ENCODE measurements around the gene PPP1R12A. TPM values are rescaled to one million over a fixed set of nuclear protein-coding genes. Genes with fewer than 3 reads are reported as not detected.
"Not testable (repeated sequence)": the region's sequence is repeated elsewhere in the genome, so short reads cannot be mapped to it uniquely, and the experiment has no call there.

The PPP1R12A gene
- total RNA-seq = 374 TPM

- no peaks in the 10 kb centered on the region for H3K36me3 ChIP-seq
- peak within 1 kb of the TSS; percentile 75 to 93 for H3K4me3 ChIP-seq
- peak within 1 kb of the TSS; percentile 93 to 99 for H3K27ac ChIP-seq
- TF ChIP-seq CTCF (IDR thresholded peaks at IDR 0.05) = peak in 1 of 3 experiments; percentile 8
- peaks cover 0 to 2% of the 10 kb centered on the region in 2 donors for H3K4me1 ChIP-seq
- peak; percentile 83 to 98 for DNase-seq (ENCODE audit: low spot score in 2 of 2)
- intact Hi-C loops (cut with DNase I) = loop anchor here (1.0 to 10.0 kb wide), 7 partner anchors 48 to 513 kb away; partner anchors contain the start of gene PAWR
- no peaks in the 10 kb centered on the region for H3K27me3 ChIP-seq
- no peaks in the 10 kb centered on the region for H3K9me3 ChIP-seq
Measured at GRCh38 chr12:79935021-79935623, at the start of gene PPP1R12A. Gene PPP1R12A (minus strand): TSS chr12:79935097. CDS start chr12:79934931, 166 bp downstream.

- no peaks in the 10 kb centered on the region for H3K27me3 ChIP-seq
- DNase-seq (ENCODE audit: low spot score in 2 of 2) = no peak
- intact Hi-C loops (cut with DNase I) = no loop called here
- H3K4me3 ChIP-seq = no peak overlapping the region
- no peak overlapping the region for H3K27ac ChIP-seq
- no peak for TF ChIP-seq CTCF (IDR thresholded peaks at IDR 0.05)
- no peaks in the 10 kb centered on the region for H3K36me3 ChIP-seq
- H3K4me1 ChIP-seq = no peaks in the 10 kb centered on the region
- H3K9me3 ChIP-seq = no peaks in the 10 kb centered on the region
Measured at GRCh38 chr12:79983986-79984620, 49.2 kb upstream of the PPP1R12A start.

- no peaks in the 10 kb centered on the region for H3K36me3 ChIP-seq
- H3K4me1 ChIP-seq = no peaks in the 10 kb centered on the region
- H3K27me3 ChIP-seq = no peaks in the 10 kb centered on the region
- intact Hi-C loops (cut with DNase I) = no loop called here
- H3K27ac ChIP-seq = no peak overlapping the region
- no peak for DNase-seq (ENCODE audit: low spot score in 2 of 2)
- no peak overlapping the region for H3K4me3 ChIP-seq
- no peaks in the 10 kb centered on the region for H3K9me3 ChIP-seq
- no peak for TF ChIP-seq CTCF (IDR thresholded peaks at IDR 0.05)
Measured at GRCh38 chr12:79983492-79983891, 48.6 kb upstream of the PPP1R12A start.

- no peak overlapping the region for H3K4me3 ChIP-seq
- H3K4me1 ChIP-seq = no peaks in the 10 kb centered on the region
- no peak for DNase-seq (ENCODE audit: low spot score in 2 of 2)
- TF ChIP-seq CTCF (IDR thresholded peaks at IDR 0.05) = no peak
- H3K27me3 ChIP-seq = no peaks in the 10 kb centered on the region
- H3K36me3 ChIP-seq = no peaks in the 10 kb centered on the region
- intact Hi-C loops (cut with DNase I) = no loop called here
- no peaks in the 10 kb centered on the region for H3K9me3 ChIP-seq
- H3K27ac ChIP-seq = no peak overlapping the region
Measured at GRCh38 chr12:79982086-79983062, 47.5 kb upstream of the PPP1R12A start.

- Histone ChIP-seq H3K27ac (no peak overlapping the region), H3K9me3 (no peaks in the 10 kb centered on the region), H3K4me3 (no peak overlapping the region), H3K27me3 (no peaks in the 10 kb centered on the region), H3K4me1 (peaks cover 0 to 7% of the 10 kb centered on the region in 2 donors), H3K36me3 (no peaks in the 10 kb centered on the region)
- TF ChIP-seq CTCF (IDR thresholded peaks at IDR 0.05) = no peak
- intact Hi-C loops (cut with DNase I) = no loop called here
- no peak for DNase-seq (ENCODE audit: low spot score in 2 of 2)
Measured at GRCh38 chr12:79978692-79979091, 43.8 kb upstream of the PPP1R12A start.

GRCh38 chr12:79977856-79978460, 43.1 kb upstream of the PPP1R12A start:
- H3K36me3 ChIP-seq; intact Hi-C loops (cut with DNase I); DNase-seq (ENCODE audit: low spot score in 2 of 2): not testable (repeated sequence)

More at GRCh38 chr12:79977856-79978460, 43.1 kb upstream of the PPP1R12A start:
- not testable (repeated sequence) for H3K27ac ChIP-seq, H3K9me3 ChIP-seq, H3K4me3 ChIP-seq, H3K4me1 ChIP-seq, H3K27me3 ChIP-seq
